Superior temporal gyrus (tissue), 1 donor: ENCODE results near the gene BAMBI.
A peak's percentile ranks its signal among the peaks of the same experiment; 100 is the strongest.
"Not testable (repeated sequence)": the region's sequence is repeated elsewhere in the genome, so short reads cannot be mapped to it uniquely, and the experiment has no call there.

Experiments used
- DNase-seq: peaks from one replicate; pipeline ENCODE4 v3.0.0-alpha.2; 2016; ENCODE audit errors: extremely low spot score

Gene BAMBI

GRCh38 chr10:28676968-28677887, at the start of gene BAMBI:
Gene BAMBI (plus strand): TSS chr10:28677521. CDS start chr10:28677898, 377 bp downstream.
- peak; percentile 93 for DNase-seq

- peak; percentile 91 for DNase-seq
Measured at GRCh38 chr10:28628184-28628893, 49.0 kb upstream of the BAMBI start.

- no peak for DNase-seq
Measured at GRCh38 chr10:28631896-28632583, 45.3 kb upstream of the BAMBI start.

- DNase-seq: no peak
Measured at GRCh38 chr10:28632584-28632945, 44.8 kb upstream of the BAMBI start.

- DNase-seq: no peak
Measured at GRCh38 chr10:28633750-28634149, 43.6 kb upstream of the BAMBI start.

- DNase-seq: no peak
Measured at GRCh38 chr10:28637346-28637745, 40.0 kb upstream of the BAMBI start.

GRCh38 chr10:28638392-28638791, 38.9 kb upstream of the BAMBI start:
- no peak for DNase-seq

GRCh38 chr10:28640551-28640950, 36.8 kb upstream of the BAMBI start:
- DNase-seq: no peak

- DNase-seq: no peak
Measured at GRCh38 chr10:28644647-28645046, 32.7 kb upstream of the BAMBI start.

- DNase-seq: no peak
Measured at GRCh38 chr10:28652106-28652505, 25.2 kb upstream of the BAMBI start.

- no peak for DNase-seq
Measured at GRCh38 chr10:28652703-28653102, 24.6 kb upstream of the BAMBI start.

- DNase-seq: not testable (repeated sequence)
Measured at GRCh38 chr10:28658824-28659223, 18.5 kb upstream of the BAMBI start.

- no peak for DNase-seq
Measured at GRCh38 chr10:28661035-28661434, 16.3 kb upstream of the BAMBI start.

GRCh38 chr10:28663576-28664368, 13.5 kb upstream of the BAMBI start:
- peak; percentile 96 for DNase-seq

GRCh38 chr10:28664369-28664740, 13.0 kb upstream of the BAMBI start:
- DNase-seq: no peak

GRCh38 chr10:28666751-28667467, 10.4 kb upstream of the BAMBI start:
- no peak for DNase-seq

GRCh38 chr10:28668363-28669226, 8.7 kb upstream of the BAMBI start:
- no peak for DNase-seq

GRCh38 chr10:28669227-28670173, 7.8 kb upstream of the BAMBI start:
- no peak for DNase-seq

- DNase-seq: no peak
Measured at GRCh38 chr10:28674782-28675181, 2.5 kb upstream of the BAMBI start.
